ENCODE data around the gene NOP14. TPM values are rescaled to one million over a fixed set of nuclear protein-coding genes. Genes with fewer than 3 reads are reported as not detected.
A peak's percentile ranks its signal among the peaks of the same experiment; 100 is the strongest.

Gene NOP14
- total and polyA plus RNA-seq, 11 donors, result 11.4 to 26.0 (median 15.8) TPM

GRCh38 chr4:2935762-2936743 is 27.2 kb downstream of the NOP14 start:
- Histone ChIP-seq H3K36me3 (peaks cover 0 to 49% (median 40%) of the 10 kb centered on the region in 9 donors), H3K27ac (peak overlapping the region in 8 of 12 donors; percentile 86 to 96 (median 90)), H3K27me3 (no peaks in the 10 kb centered on the region), H3K9me3 (no peaks in the 10 kb centered on the region), H3K4me3 (peak overlapping the region in 11 of 12 donors; percentile 76 to 100 (median 90)), H3K4me1 (peaks cover 2 to 54% (median 41%) of the 10 kb centered on the region in 12 donors)
- DNase-seq (peak in 1 of 5 donors; percentile 45), ATAC-seq (no peak)
- no peak for TF ChIP-seq CTCF (IDR thresholded peaks at IDR 0.05)
- TF ChIP-seq POLR2A (IDR thresholded peaks at IDR 0.05), result no peak
- intact Hi-C loops (cut with DNase I), result loop anchor here in 7 of 10 donors (2.0 to 10.0 kb wide), 6 partner anchors 27 to 174 kb away; partner anchors contain the start of genes ADD1 (in 2 of the 7), GRK4 (in 1 of the 7) and NOP14 (in 1 of the 7)
- WGBS, 4 donors, result 79 to 86% (median 80%) methylated on average over 20 of the region's 20 CpGs

GRCh38 chr4:2934813-2935761 is 28.1 kb downstream of the NOP14 start:
- peaks cover 2 to 63% (median 42%) of the 10 kb centered on the region in 12 donors for H3K4me1 ChIP-seq
- H3K27me3 ChIP-seq, result no peaks in the 10 kb centered on the region
- H3K36me3 ChIP-seq, result peaks cover 0 to 49% (median 40%) of the 10 kb centered on the region in 9 donors
- H3K9me3 ChIP-seq, result no peaks in the 10 kb centered on the region
- intact Hi-C loops (cut with DNase I), result loop anchor here (2.0 to 10.0 kb wide), 8 partner anchors 28 to 178 kb away; partner anchors contain the start of genes ADD1 (in 4 of the 10), GRK4 (in 1 of the 10), NOP14 (in 1 of the 10) and TNIP2 (in 1 of the 10)
- TF ChIP-seq CTCF (IDR thresholded peaks at IDR 0.05) (peak in 2 of 12 donors; percentile 1 to 26), POLR2A (IDR thresholded peaks at IDR 0.05) (peak; percentile 24 to 92)
- WGBS, 4 donors, result 1 to 2% (median 1%) methylated on average over 23 to 70 of the region's 70 CpGs
- ATAC-seq, result peak; percentile 54 to 84 (median 83)
- DNase-seq, result peak; percentile 94 to 98 (median 96)
- peak overlapping the region; percentile 68 to 96 (median 88) for H3K27ac ChIP-seq
- H3K4me3 ChIP-seq, result peak overlapping the region; percentile 76 to 100 (median 89)

GRCh38 chr4:2934077-2934812 is 29.0 kb downstream of the NOP14 start:
- H3K4me1 ChIP-seq, result peaks cover 2 to 63% (median 42%) of the 10 kb centered on the region in 12 donors
- peaks cover 0 to 49% (median 40%) of the 10 kb centered on the region in 9 donors for H3K36me3 ChIP-seq
- ATAC-seq (peak in 3 of 4 donors; percentile 3 to 34 (median 10)), DNase-seq (peak; percentile 61 to 82 (median 73))
- peak overlapping the region; percentile 76 to 100 (median 89) for H3K4me3 ChIP-seq
- intact Hi-C loops (cut with DNase I), result loop anchor here in 9 of 10 donors (2.0 to 10.0 kb wide), 8 partner anchors 29 to 177 kb away; partner anchors contain the start of genes ADD1 (in 4 of the 9), GRK4 (in 1 of the 9), NOP14 (in 1 of the 9) and TNIP2 (in 1 of the 9)
- H3K27ac ChIP-seq, result peak overlapping the region; percentile 68 to 96 (median 88)
- 1 to 7% (median 3%) methylated on average over 6 to 93 of the region's 93 CpGs for WGBS, 4 donors
- H3K27me3 ChIP-seq, result no peaks in the 10 kb centered on the region
- TF ChIP-seq POLR2A (IDR thresholded peaks at IDR 0.05) (no peak), CTCF (IDR thresholded peaks at IDR 0.05) (no peak)
- no peaks in the 10 kb centered on the region for H3K9me3 ChIP-seq

All from heart left ventricle (tissue), 16 donors.